HG03280 (cell line): ENCODE measurements around the gene MEDAG.

Experiments used
- ATAC-seq: cut with Tn5 transposase; IDR thresholded peaks from one replicate; pipeline ENCODE4 v1.9.1; 2021; ENCODE audit warnings: mild to moderate bottlenecking, moderate library complexity; ENCODE audit not compliant: unreplicated experiment

Gene MEDAG

DNA sequence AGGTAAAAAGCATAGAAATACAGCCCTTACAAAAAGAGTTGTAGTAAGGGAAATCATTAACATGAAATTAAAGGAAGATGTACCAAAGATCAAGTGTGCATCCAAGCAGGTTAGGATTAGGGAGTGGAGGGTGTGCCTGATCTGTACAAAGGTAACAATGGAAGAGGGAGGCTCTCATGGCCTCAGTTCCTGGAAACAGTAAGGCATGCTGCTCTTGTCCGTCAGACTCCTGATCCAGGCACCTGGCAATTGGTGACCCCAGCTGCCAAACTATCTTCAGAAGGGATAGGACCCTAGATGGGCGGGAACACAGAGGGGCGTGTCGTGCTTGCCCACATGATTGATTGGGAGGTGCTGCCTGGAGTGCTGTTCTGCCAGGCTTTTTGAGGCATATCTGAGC lies 30.9 kb downstream of the MEDAG start:
- ATAC-seq: no peak

DNA sequence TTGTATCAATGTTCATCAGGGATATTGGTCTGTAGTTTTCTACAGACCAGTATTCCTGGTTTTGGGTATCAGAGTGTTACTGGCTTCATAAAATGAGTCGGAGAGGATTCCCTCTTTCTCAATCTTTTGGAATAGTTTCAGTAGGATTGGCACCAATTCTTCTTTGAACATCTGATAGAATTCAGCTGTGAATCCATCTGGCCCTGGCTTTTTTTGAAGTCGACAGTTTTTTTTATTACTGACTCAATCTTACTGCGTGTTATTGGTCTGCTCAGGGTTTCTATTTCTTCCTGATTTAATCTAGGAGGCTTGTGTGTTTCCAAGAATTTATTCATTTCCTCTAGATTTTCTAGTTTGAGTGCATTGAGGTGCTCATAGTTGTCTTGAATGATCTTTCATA lies 37.8 kb downstream of the MEDAG start:
- no peak for ATAC-seq

DNA sequence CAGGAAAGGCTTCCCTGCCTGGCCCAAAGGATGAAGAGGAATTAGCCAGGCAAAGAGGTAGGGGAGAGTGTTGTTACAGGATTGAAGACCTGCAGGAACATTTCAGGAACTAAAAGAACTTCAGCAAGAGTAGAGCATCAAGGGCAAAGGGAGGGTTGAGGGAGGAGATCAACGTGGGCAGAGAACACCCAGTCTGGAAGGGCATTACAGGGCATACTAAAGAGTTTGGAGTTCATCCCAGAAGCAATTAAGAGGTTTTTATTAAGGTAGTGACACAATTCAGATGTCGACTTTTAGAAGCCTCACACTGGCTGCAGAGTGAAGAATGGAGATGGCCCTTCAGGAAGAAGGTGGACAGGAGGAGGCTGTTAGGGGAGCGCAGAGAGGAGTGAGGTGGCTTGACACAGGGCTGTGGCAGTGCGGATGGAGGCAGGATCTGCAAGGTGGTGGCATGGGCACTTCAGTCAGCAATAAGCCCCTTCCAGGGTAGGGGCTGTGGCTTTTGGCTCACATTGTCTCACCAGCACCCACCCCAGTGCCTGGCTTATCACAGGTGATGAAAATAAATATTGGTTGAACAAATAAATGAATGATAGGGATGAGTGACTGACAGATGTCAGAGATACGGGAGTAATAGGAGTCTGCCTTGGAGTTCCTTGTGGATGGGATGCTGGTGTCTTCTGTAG lies 51.3 kb downstream of the MEDAG start:
- ATAC-seq: no peak

DNA sequence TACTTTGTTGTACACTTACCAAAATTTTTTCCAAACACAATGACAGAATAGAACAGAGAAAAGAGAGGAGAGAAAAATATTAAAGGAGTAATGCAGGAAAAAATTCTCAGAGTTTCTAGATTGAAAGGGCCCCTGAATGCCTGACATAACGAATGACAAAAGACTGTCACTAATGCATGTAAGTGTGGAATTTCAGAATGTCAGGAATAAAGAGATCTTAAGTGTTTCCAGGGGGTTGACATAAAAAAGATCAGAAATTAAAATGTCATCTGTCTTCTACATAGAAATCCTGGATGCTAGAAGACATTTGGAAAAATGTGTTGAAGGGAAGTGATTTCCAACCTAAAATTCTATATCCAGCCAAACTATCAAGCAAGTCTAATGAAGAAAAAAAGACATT lies 53.6 kb downstream of the MEDAG start:
- ATAC-seq: no peak

DNA sequence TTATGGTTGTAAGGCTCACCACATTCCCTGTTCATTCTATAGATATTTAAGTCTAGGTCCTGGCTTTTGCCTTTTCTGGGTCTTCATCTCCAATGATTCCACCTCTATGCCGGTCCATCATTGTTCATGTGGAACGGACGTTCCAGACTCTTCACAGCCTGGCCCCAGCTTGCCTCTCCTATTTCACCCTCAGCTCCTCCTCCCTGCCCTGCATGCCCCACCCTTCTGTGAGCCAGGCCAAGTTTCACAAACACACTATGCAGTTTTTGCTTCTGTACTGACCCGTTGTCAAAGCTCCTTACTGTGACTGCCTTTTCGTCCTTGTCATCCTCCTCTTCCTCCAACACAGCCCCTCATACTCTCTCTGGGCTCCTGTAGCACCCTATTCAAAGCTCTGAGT lies 57.7 kb downstream of the MEDAG start:
- no peak for ATAC-seq

DNA sequence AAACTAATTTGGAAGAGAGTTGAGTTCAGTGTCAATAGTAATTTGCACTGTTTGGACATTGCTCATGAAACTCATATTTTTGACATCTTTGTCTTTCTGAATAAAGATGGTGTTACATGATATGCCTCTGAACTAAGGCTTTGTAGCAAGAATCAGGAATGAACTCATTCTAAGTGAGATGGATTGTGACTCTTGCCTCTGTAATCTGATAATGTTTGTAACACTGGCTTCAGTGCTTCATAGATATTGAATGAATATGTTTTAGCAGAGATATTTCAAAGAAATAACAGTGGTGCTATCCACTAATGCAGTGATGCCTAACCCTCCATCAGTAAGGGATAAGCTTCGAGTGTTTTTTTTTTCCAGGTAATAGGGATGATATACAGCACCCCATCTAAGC lies 59.3 kb downstream of the MEDAG start:
- no peak for ATAC-seq

DNA sequence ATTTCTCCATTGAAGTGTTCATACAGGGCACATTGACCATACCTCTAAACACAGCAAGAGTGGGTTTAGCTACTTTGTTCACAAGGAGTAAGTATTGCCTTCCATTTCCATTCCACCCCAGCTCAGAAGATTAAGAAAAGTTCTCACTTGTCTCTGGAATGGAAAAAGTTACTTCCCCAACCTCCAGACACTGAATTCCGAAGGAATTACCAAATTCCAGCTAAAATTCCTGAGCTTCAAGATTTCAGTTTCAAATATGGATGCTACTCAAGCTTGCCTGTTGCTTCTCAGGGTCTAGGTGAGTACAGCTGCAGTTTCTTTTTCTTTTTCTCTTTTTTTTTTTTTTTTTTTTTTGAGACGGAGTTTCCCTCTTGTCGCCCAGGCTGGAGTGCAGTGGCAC lies 60.0 kb downstream of the MEDAG start:
- ATAC-seq: no peak

DNA sequence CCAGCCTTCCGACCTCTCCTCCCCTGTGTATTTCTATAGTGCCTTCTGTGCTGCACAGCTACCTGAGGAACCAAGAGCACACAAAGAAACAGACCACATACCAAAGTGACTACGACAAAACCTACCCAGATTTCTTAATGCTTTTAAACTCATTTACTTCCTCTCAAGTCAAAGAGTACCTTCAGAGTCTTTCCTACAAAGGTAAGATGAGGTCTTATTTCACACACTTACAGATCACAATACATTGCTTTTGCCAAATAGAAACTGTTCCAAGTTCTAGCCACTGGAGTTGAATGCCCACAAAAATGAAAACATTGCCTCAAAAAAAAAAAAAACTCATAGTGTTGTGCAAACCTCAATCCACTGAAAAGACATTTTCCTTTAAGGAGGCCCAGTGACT lies 62.8 kb downstream of the MEDAG start:
- no peak for ATAC-seq

DNA sequence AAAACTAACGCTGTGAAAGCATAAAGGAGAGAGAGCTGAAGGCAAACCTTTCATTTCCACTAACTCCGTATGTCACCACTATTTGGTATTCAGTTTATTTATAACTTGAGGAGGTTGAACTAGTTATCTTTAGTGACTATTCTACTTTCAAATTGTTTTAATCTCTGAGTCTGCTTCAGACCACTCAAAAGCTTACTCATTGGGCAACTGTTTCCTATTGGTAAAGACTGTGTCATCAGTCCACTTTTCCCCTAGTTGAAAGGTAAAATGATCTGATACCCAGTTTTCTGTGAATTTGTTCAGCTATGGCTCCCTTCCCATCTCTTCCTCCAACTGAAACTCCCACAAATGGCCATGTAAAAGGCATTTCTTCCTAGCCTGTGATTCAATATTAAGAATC lies 65.5 kb downstream of the MEDAG start:
- no peak for ATAC-seq

DNA sequence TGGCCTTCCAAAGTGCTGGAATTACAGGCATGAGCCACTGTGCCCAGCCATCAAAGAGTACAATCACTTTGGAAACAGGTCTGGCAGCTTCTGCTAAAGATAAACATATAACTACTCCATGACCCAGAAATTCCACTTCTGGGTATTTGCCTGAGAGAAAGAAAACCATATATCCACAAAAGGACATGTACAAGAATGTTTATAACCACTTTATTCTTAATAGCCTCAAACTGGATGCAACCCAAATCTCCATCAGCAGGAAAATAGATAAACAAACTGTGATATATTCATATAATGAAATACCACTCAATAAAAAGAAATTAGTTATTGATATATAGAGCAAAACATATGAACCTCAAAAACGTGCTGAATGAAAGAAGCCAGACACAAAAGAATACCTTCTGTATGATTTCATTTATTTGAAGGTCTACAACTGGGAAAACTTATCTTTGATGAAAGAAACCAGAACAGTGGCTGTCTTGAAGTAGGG lies 66.9 kb downstream of the MEDAG start:
- no peak for ATAC-seq

DNA sequence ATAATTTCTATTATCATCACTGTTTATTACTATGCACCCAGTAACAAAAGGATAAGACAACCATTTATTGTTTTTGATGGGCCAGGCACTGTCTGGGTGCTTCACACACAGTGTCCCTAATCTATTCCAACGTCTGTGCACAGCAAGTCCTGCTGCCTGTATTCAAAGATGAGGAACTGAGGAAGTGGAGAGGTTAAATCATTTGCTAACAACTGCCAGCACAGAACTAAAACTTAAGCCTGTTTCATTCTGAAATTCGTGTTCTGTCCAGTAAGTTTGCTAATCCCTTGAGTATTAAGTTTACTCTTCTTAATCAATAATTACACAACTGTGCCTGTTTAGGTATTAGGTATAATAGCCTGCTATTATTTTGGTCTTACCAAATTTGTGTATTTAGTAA lies 68.3 kb downstream of the MEDAG start:
- no peak for ATAC-seq
